SKM-1 (cell line): ENCODE data around the gene ORC6.
A peak's percentile ranks its signal among the peaks of the same experiment; 100 is the strongest.

Experiments used
- DNase-seq: peaks from one replicate; lab custom pipeline; 2025; ENCODE audit not compliant: unreplicated experiment; lab: John Stamatoyannopoulos, UW

ORC6 gene

GRCh38 chr16:46700048-46700447, 10.6 kb downstream of the ORC6 start:
- DNase-seq = no peak

- no peak for DNase-seq
Observed at GRCh38 chr16:46701615-46702014, 12.2 kb downstream of the ORC6 start.

- no peak for DNase-seq
Observed at GRCh38 chr16:46702030-46702429, 12.6 kb downstream of the ORC6 start.

- no peak for DNase-seq
Observed at GRCh38 chr16:46706642-46707041, 17.2 kb downstream of the ORC6 start.

- DNase-seq = no peak
Observed at GRCh38 chr16:46709469-46710005, 20.1 kb downstream of the ORC6 start.

GRCh38 chr16:46711106-46712058, 21.9 kb downstream of the ORC6 start:
- peak; percentile 12 for DNase-seq

- DNase-seq = peak; percentile 27
Observed at GRCh38 chr16:46712911-46713310, 23.5 kb downstream of the ORC6 start.

GRCh38 chr16:46713634-46714033, 24.2 kb downstream of the ORC6 start:
- DNase-seq = no peak

- DNase-seq = no peak
Observed at GRCh38 chr16:46714797-46715591, 25.5 kb downstream of the ORC6 start.

GRCh38 chr16:46715769-46716305, 26.4 kb downstream of the ORC6 start:
- no peak for DNase-seq

- DNase-seq = no peak
Observed at GRCh38 chr16:46717692-46718091, 28.2 kb downstream of the ORC6 start.

GRCh38 chr16:46718214-46718613, 28.8 kb downstream of the ORC6 start:
- no peak for DNase-seq

GRCh38 chr16:46719528-46719927, 30.1 kb downstream of the ORC6 start:
- DNase-seq = no peak

- DNase-seq = no peak
Observed at GRCh38 chr16:46720619-46721018, 31.2 kb downstream of the ORC6 start.

GRCh38 chr16:46721885-46722284, 32.4 kb downstream of the ORC6 start:
- no peak for DNase-seq

GRCh38 chr16:46727184-46727583, 37.7 kb downstream of the ORC6 start:
- no peak for DNase-seq

GRCh38 chr16:46727630-46728029, 38.2 kb downstream of the ORC6 start:
- no peak for DNase-seq

GRCh38 chr16:46728806-46729205, 39.3 kb downstream of the ORC6 start:
- no peak for DNase-seq

- no peak for DNase-seq
Observed at GRCh38 chr16:46729326-46729995, 40.0 kb downstream of the ORC6 start.

- no peak for DNase-seq
Observed at GRCh38 chr16:46730126-46730525, 40.7 kb downstream of the ORC6 start.
